Measurements from ENCODE around the gene B3GALT4. TPM values are rescaled to one million over a fixed set of nuclear protein-coding genes. Genes with fewer than 3 reads are reported as not detected.
A peak's percentile ranks its signal among the peaks of the same experiment; 100 is the strongest.
"Not testable (repeated sequence)": the region's sequence is repeated elsewhere in the genome, so short reads cannot be mapped to it uniquely, and the experiment has no call there.

B3GALT4 gene
- total RNA-seq, 2 experiments from 2014 or later, result 14.0 to 20.5 TPM

- no peak for DNase-seq
- CTCF ChIA-PET, result interaction anchor here (6.4 kb wide), 1 partner anchor 15 kb away, joined by 58 read pairs; the partner anchor contains the start of genes PFDN6 and WDR46
- Mint-ChIP-seq H3K4me3 (peak overlapping the region; percentile 88), H3K27ac (peak overlapping the region; percentile 98), H3K36me3 (peaks cover 50% of the 10 kb centered on the region), H3K9me3 (ENCODE audit: low read depth) (no peaks in the 10 kb centered on the region), H3K27me3 (no peaks in the 10 kb centered on the region), H3K4me1 (peaks cover 74% of the 10 kb centered on the region)
- no peak for ATAC-seq
Measured at GRCh38 chr6:33273924-33274902, 2.7 kb upstream of the B3GALT4 start.

GRCh38 chr6:33275795-33276580 is 935 bp upstream of the B3GALT4 start:
- not testable (repeated sequence) for DNase-seq; ATAC-seq; H3K27me3 Mint-ChIP-seq; H3K9me3 Mint-ChIP-seq (ENCODE audit: low read depth)
- Mint-ChIP-seq H3K36me3 (peaks cover 52% of the 10 kb centered on the region), H3K4me1 (peaks cover 63% of the 10 kb centered on the region), H3K27ac (peak overlapping the region; percentile 91), H3K4me3 (peak overlapping the region; percentile 88)
- CTCF ChIA-PET, result interaction anchor here (1.6 to 6.4 kb wide), 5 partner anchors 13 to 133 kb away, joined by 3 to 58 read pairs (median 21); partner anchors contain the start of genes PFDN6, RGL2 and WDR46

- Mint-ChIP-seq H3K9me3 (ENCODE audit: low read depth) (no peaks in the 10 kb centered on the region), H3K27me3 (no peaks in the 10 kb centered on the region), H3K27ac (peak overlapping the region; percentile 91), H3K4me1 (peaks cover 60% of the 10 kb centered on the region), H3K36me3 (peaks cover 52% of the 10 kb centered on the region), H3K4me3 (peak overlapping the region; percentile 88)
- ATAC-seq (no peak), DNase-seq (no peak)
- CTCF ChIA-PET, result interaction anchor here (1.0 to 6.4 kb wide), 10 partner anchors 13 to 150 kb away, joined by 3 to 58 read pairs (median 10); partner anchors contain the start of genes PFDN6, RGL2 and WDR46
Measured at GRCh38 chr6:33276581-33276863, 401 bp upstream of the B3GALT4 start.

- Mint-ChIP-seq H3K4me1 (peaks cover 56% of the 10 kb centered on the region), H3K9me3 (ENCODE audit: low read depth) (no peaks in the 10 kb centered on the region), H3K27ac (peak overlapping the region; percentile 97), H3K27me3 (no peaks in the 10 kb centered on the region), H3K4me3 (peak overlapping the region; percentile 88), H3K36me3 (peaks cover 47% of the 10 kb centered on the region)
- peak; percentile 73 for DNase-seq
- CTCF ChIA-PET, result interaction anchor here (0.6 to 6.4 kb wide), 19 partner anchors 12 to 153 kb away, joined by 3 to 58 read pairs (median 4); partner anchors contain the start of genes PFDN6, RGL2, WDR46 and ZBTB22
- peak; percentile 11 for ATAC-seq
Measured at GRCh38 chr6:33277663-33278391, 904 bp downstream of the B3GALT4 start.

- no peak for DNase-seq
- ATAC-seq, result no peak
- H3K9me3 Mint-ChIP-seq (ENCODE audit: low read depth), result no peaks in the 10 kb centered on the region
- H3K36me3 Mint-ChIP-seq, result peaks cover 43% of the 10 kb centered on the region
- no peaks in the 10 kb centered on the region for H3K27me3 Mint-ChIP-seq
- H3K4me1 Mint-ChIP-seq, result peaks cover 50% of the 10 kb centered on the region
- peak overlapping the region; percentile 88 for H3K4me3 Mint-ChIP-seq
- peak overlapping the region; percentile 97 for H3K27ac Mint-ChIP-seq
- CTCF ChIA-PET, result interaction anchor here (1.0 to 6.4 kb wide), 10 partner anchors 11 to 130 kb away, joined by 3 to 58 read pairs (median 6); partner anchors contain the start of genes PFDN6, RGL2, WDR46 and ZBTB22
Measured at GRCh38 chr6:33278392-33278741, 1.4 kb downstream of the B3GALT4 start.

GRCh38 chr6:33278810-33279209 is 1.9 kb downstream of the B3GALT4 start:
- Mint-ChIP-seq H3K4me1 (peaks cover 47% of the 10 kb centered on the region), H3K4me3 (peak overlapping the region; percentile 88), H3K9me3 (ENCODE audit: low read depth) (no peaks in the 10 kb centered on the region), H3K36me3 (peaks cover 39% of the 10 kb centered on the region), H3K27ac (peak overlapping the region; percentile 97), H3K27me3 (no peaks in the 10 kb centered on the region)
- DNase-seq, result no peak
- CTCF ChIA-PET, result interaction anchor here (1.0 to 6.4 kb wide), 5 partner anchors 11 to 112 kb away, joined by 3 to 58 read pairs (median 7); partner anchors contain the start of genes PFDN6 and WDR46
- ATAC-seq, result no peak

- H3K27me3 Mint-ChIP-seq, result no peaks in the 10 kb centered on the region
- no peak overlapping the region for H3K4me3 Mint-ChIP-seq
- H3K4me1 Mint-ChIP-seq, result peaks cover 44% of the 10 kb centered on the region
- DNase-seq, result no peak
- no peaks in the 10 kb centered on the region for H3K9me3 Mint-ChIP-seq (ENCODE audit: low read depth)
- ATAC-seq, result no peak
- H3K36me3 Mint-ChIP-seq, result peaks cover 35% of the 10 kb centered on the region
- peak overlapping the region; percentile 97 for H3K27ac Mint-ChIP-seq
- CTCF ChIA-PET, result interaction anchor here (6.4 kb wide), 1 partner anchor 10 kb away, joined by 58 read pairs; the partner anchor contains the start of genes PFDN6 and WDR46
Measured at GRCh38 chr6:33279257-33279695, 2.4 kb downstream of the B3GALT4 start.

- H3K36me3 Mint-ChIP-seq, result peaks cover 29% of the 10 kb centered on the region
- H3K27ac Mint-ChIP-seq, result no peak overlapping the region
- no peaks in the 10 kb centered on the region for H3K9me3 Mint-ChIP-seq (ENCODE audit: low read depth)
- ATAC-seq (no peak), DNase-seq (no peak)
- peaks cover 36% of the 10 kb centered on the region for H3K4me1 Mint-ChIP-seq
- H3K4me3 Mint-ChIP-seq, result no peak overlapping the region
- no peaks in the 10 kb centered on the region for H3K27me3 Mint-ChIP-seq
- CTCF ChIA-PET, result interaction anchor here (2.5 to 6.4 kb wide), 2 partner anchors 9 to 10 kb away, joined by 6 to 58 read pairs; partner anchors contain the start of genes PFDN6 and WDR46
Measured at GRCh38 chr6:33279971-33280511, 3.1 kb downstream of the B3GALT4 start.

GRCh38 chr6:33280539-33280938 is 3.6 kb downstream of the B3GALT4 start:
- Mint-ChIP-seq H3K27me3 (no peaks in the 10 kb centered on the region), H3K4me1 (peaks cover 31% of the 10 kb centered on the region), H3K4me3 (no peak overlapping the region), H3K9me3 (ENCODE audit: low read depth) (no peaks in the 10 kb centered on the region), H3K27ac (no peak overlapping the region), H3K36me3 (peaks cover 24% of the 10 kb centered on the region)
- DNase-seq (no peak), ATAC-seq (no peak)
- CTCF ChIA-PET, result interaction anchor here (2.5 kb wide), 1 partner anchor 10 kb away, joined by 6 read pairs; the partner anchor contains the start of gene PFDN6

GRCh38 chr6:33285214-33285613 is 8.3 kb downstream of the B3GALT4 start:
- H3K4me3 Mint-ChIP-seq; CTCF ChIA-PET; ATAC-seq; H3K27ac Mint-ChIP-seq; H3K9me3 Mint-ChIP-seq (ENCODE audit: low read depth); H3K27me3 Mint-ChIP-seq; DNase-seq: not testable (repeated sequence)
- Mint-ChIP-seq H3K4me1 (peaks cover 30% of the 10 kb centered on the region), H3K36me3 (peaks cover 19% of the 10 kb centered on the region)

GRCh38 chr6:33286946-33287914 is 10.3 kb downstream of the B3GALT4 start:
- ATAC-seq, result no peak
- Mint-ChIP-seq H3K36me3 (peaks cover 26% of the 10 kb centered on the region), H3K27me3 (no peaks in the 10 kb centered on the region), H3K27ac (no peak overlapping the region), H3K9me3 (ENCODE audit: low read depth) (no peaks in the 10 kb centered on the region), H3K4me1 (peaks cover 42% of the 10 kb centered on the region), H3K4me3 (peak overlapping the region; percentile 89)
- CTCF ChIA-PET, result interaction anchor here (0.7 to 6.3 kb wide), 5 partner anchors 10 to 104 kb away, joined by 3 to 58 read pairs (median 7); partner anchors contain the start of gene B3GALT4
- no peak for DNase-seq

All from activated CD8-positive, alpha-beta memory T cell treated with anti-CD3 and anti-CD28 coated beads, Interleukin-2, amount 10 ng/mL, durations not matched to agents 7 days and 5 days (primary cell).